Neural crest cell (in vitro differentiated cells): ENCODE data around the gene TP53I13. TPM values are rescaled to one million over a fixed set of nuclear protein-coding genes. Genes with fewer than 3 reads are reported as not detected.
A peak's percentile ranks its signal among the peaks of the same experiment; 100 is the strongest.

Experiments used
- DNase-seq: peaks from one replicate; pipeline ENCODE4 v3.0.0; 2021; ENCODE audit warnings: low read depth, mixed read lengths, low spot score
- H3K27ac Mint-ChIP-seq: one replicate; pipeline ENCODE4 v1.8.0; 2021; ENCODE audit warnings: mild to moderate bottlenecking, mixed read lengths; ENCODE audit not compliant: unreplicated experiment
- H3K27me3 Mint-ChIP-seq: 2 replicates; pipeline ENCODE4 v1.8.0; 2021; ENCODE audit warnings: low read depth, mild to moderate bottlenecking, mixed read lengths
- H3K36me3 Mint-ChIP-seq: 2 replicates; pipeline ENCODE4 v1.8.0; 2021; ENCODE audit warnings: low read depth, mild to moderate bottlenecking, mixed read lengths
- H3K4me1 Mint-ChIP-seq: 2 replicates; pipeline ENCODE4 v1.8.0; 2021; ENCODE audit warnings: mixed read lengths
- H3K4me3 Mint-ChIP-seq: one replicate; pipeline ENCODE4 v1.8.0; 2021; ENCODE audit warnings: mild to moderate bottlenecking, mixed read lengths
- H3K9me3 Mint-ChIP-seq: 2 replicates; pipeline ENCODE4 v1.8.0; 2021; ENCODE audit warnings: mixed read lengths
- total RNA-seq: library from RNA; stranded (reverse); gene quantifications from 2 replicates; pipeline ENCODE4 v1.2.1, GENCODE V29; 2021
- TF ChIP-seq, protein P1 (sequence below): fragments of 200-600 bp; sonication (generic); conservative IDR thresholded peaks from 2 replicates; pipeline ENCODE4 v1.5.0; 2021; ENCODE audit warnings: antibody characterized with exemption, mild to moderate bottlenecking

The TP53I13 gene
- total RNA-seq, 1 donor from 2014 or later, result 34.3 TPM

DNA sequence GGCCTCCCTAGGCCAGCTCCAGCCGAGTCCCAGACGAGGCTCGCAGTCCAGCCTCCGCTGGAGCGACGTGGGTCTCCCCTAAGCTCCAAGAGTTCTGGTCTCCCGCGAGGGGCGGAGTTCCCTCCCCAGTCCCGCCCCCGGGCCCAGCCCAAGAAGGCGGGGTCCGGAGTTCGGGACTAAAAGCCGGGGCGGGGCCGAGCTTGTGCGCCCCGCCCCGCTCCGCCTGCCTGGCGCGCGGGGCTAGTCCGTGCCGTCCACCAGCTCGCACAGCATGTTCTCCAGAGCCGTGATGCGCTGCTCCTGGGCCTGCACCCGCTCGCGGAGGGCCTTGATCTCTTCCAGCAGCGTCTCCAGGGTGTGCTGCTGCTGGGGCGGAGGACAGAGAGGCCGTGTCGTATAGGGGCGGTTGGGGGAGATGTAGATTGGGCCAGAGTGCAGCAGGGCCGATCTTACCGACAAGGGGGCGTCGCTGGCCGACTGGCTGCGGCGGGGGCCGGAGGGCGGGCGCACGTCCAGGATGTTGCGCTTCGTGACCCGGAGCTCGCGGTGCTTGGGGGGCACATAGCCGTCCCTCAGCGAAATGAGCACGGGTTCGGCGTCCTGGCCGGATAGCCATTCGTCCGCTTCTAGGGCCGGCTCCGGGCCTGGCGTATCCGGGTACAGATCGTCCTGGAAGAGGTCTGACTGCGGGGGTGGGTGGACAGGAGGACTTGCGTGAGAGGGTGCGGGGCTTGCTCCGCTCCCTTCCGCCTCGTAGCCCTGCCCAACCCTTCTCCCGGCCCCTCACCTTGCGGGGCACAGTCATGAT, 47.2 kb downstream of the TP53I13 start:
- TF ChIP-seq, protein P1, sequence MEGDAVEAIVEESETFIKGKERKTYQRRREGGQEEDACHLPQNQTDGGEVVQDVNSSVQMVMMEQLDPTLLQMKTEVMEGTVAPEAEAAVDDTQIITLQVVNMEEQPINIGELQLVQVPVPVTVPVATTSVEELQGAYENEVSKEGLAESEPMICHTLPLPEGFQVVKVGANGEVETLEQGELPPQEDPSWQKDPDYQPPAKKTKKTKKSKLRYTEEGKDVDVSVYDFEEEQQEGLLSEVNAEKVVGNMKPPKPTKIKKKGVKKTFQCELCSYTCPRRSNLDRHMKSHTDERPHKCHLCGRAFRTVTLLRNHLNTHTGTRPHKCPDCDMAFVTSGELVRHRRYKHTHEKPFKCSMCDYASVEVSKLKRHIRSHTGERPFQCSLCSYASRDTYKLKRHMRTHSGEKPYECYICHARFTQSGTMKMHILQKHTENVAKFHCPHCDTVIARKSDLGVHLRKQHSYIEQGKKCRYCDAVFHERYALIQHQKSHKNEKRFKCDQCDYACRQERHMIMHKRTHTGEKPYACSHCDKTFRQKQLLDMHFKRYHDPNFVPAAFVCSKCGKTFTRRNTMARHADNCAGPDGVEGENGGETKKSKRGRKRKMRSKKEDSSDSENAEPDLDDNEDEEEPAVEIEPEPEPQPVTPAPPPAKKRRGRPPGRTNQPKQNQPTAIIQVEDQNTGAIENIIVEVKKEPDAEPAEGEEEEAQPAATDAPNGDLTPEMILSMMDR, result no peak
- peaks cover 65% of the 10 kb centered on the region for H3K27me3 Mint-ChIP-seq
- H3K4me1 Mint-ChIP-seq, result peaks cover 28% of the 10 kb centered on the region
- H3K4me3 Mint-ChIP-seq, result peak overlapping the region; percentile 87
- H3K27ac Mint-ChIP-seq, result no peak overlapping the region
- H3K9me3 Mint-ChIP-seq, result no peaks in the 10 kb centered on the region
- peak; percentile 69 for DNase-seq
- H3K36me3 Mint-ChIP-seq, result peaks cover 4% of the 10 kb centered on the region

DNA sequence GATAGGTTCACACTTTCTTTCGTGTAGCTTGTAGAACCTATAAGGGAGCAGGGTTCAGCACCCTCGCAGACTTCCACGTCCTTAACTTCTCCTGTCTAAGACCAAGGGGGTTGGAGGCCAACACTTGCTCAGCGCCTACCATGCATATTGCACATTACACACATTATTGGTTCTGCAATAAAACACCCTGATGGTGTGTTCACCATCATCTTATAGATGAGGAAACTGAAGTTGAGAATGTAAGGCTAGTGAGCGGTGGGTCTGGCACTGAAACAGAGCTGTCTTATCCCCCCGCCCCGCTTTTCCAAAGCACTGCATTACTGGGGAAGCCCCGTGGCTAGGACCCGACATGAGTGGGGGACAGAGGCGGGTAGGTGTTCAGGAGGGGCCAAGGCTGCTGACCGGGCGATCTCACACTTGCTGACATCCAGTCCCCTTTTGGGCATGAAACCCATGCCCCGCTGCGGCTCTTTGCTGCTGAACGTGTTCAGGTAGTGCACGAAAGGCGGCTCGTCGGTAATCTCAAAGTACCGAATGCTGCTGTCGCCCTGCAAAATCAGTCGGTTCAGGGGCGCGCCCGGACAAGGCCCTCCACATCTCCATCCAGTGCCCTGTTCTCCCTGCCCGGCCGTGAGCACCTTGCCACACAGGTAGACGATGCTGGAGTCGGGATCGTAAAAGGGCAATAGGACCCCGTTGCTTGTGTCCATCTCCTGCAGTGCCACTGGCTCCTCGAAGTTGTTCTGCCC, 48.0 kb downstream of the TP53I13 start:
- no peak overlapping the region for H3K27ac Mint-ChIP-seq
- DNase-seq, result no peak
- H3K36me3 Mint-ChIP-seq, result no peaks in the 10 kb centered on the region
- H3K9me3 Mint-ChIP-seq, result no peaks in the 10 kb centered on the region
- peaks cover 69% of the 10 kb centered on the region for H3K27me3 Mint-ChIP-seq
- H3K4me1 Mint-ChIP-seq, result peaks cover 28% of the 10 kb centered on the region
- peak overlapping the region; percentile 87 for H3K4me3 Mint-ChIP-seq
- TF ChIP-seq, protein P1, result no peak

DNA sequence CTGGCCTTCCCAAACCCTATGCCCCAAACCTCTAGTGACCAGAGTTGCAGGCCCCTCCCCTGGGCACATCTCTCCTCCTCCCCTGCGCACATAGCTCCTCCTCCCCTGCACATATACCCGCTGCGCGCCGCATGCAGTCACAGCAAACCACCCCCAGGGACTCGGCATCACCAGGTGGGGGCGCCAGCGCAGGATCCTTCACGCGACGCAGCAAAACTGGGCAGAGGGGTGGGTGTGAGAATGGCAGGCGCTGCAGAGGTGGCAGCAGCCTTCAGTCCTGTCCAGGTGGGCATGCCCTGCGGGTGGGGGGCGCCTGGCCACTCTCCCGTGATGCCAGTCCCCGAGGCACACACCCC, 48.6 kb downstream of the TP53I13 start:
- peak; percentile 80 for DNase-seq
- TF ChIP-seq, protein P1, result peak; percentile 68
- Mint-ChIP-seq H3K27me3 (peaks cover 75% of the 10 kb centered on the region), H3K27ac (no peak overlapping the region), H3K36me3 (no peaks in the 10 kb centered on the region), H3K9me3 (no peaks in the 10 kb centered on the region), H3K4me1 (peaks cover 28% of the 10 kb centered on the region), H3K4me3 (peak overlapping the region; percentile 47)

- H3K4me3 Mint-ChIP-seq, result peak overlapping the region; percentile 47
- peaks cover 28% of the 10 kb centered on the region for H3K4me1 Mint-ChIP-seq
- H3K36me3 Mint-ChIP-seq, result no peaks in the 10 kb centered on the region
- TF ChIP-seq, protein P1, result peak; percentile 74
- peaks cover 80% of the 10 kb centered on the region for H3K27me3 Mint-ChIP-seq
- no peaks in the 10 kb centered on the region for H3K9me3 Mint-ChIP-seq
- no peak overlapping the region for H3K27ac Mint-ChIP-seq
- DNase-seq, result peak; percentile 44
Measured at GRCh38 chr17:29617481-29618271, 49.2 kb downstream of the TP53I13 start.

DNA sequence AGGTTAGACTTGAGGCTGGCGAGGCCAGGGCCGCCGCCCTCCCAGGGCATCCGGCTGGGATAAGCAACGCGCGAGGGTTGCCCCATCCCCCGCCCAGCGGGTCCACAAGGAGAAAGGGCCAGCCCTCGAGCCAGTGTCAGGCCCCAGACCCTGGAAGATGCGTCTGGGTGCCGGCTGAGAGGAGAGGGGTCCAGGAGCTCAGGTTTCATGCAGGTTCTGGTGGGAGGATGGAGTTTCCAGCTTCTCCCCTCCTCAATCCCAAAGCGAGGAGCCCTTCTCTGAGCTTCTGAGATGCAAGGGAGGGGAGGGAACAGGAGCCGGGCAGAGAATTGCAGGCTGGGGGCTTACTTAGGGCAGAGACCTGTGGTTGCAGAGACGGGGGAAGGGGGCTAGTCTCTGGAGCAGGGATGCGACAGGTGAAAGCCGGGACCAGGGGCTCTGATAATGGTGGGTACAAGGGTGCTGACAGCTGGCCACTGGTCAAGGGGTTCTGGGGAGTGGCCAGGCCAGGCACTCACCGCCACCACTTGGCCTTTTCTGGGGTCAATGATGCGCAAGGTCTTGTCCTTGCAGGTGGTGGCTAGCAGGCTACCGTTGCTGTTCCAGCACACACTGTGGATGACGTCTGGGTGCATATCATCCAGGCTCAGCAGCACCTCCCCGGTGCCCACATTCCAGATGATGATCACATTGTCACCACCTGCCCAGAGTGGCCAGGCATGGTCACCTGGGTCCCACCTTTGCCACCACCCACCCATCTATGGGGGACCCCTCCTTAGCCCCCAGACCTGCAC, 50.0 kb downstream of the TP53I13 start:
- Mint-ChIP-seq H3K27ac (no peak overlapping the region), H3K4me1 (peaks cover 34% of the 10 kb centered on the region), H3K4me3 (peak overlapping the region; percentile 67), H3K9me3 (no peaks in the 10 kb centered on the region), H3K27me3 (peaks cover 87% of the 10 kb centered on the region), H3K36me3 (no peaks in the 10 kb centered on the region)
- TF ChIP-seq, protein P1, result peak; percentile 25
- DNase-seq, result no peak
